Fibroblast of skin of right quadriceps (primary cell): ENCODE data around the gene FADS6.
A peak's percentile ranks its signal among the peaks of the same experiment; 100 is the strongest.

Experiments
- DNase-seq: peaks from one replicate; pipeline ENCODE4 v3.0.0-alpha.2; 2013

The FADS6 gene

DNA sequence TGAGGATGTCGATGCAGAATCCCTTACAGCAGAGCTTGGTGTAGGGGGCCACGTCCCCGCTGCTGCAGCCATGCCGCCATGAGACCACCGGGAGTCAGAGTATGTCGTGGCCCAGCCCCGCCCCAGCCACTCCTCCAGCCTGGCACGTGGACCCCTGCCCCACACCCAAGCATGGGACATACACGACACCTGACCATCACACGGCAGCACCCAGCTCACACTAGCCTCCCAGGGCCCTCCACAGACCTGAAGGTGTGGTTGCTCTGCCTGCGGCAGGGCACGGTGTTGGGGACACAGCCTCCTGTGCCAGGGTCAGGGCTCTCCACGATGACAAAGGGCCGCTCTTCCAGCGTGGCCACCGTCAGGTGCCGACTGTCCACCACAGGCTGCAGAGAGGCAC is 43.1 kb downstream of the FADS6 start:
- no peak for DNase-seq

DNA sequence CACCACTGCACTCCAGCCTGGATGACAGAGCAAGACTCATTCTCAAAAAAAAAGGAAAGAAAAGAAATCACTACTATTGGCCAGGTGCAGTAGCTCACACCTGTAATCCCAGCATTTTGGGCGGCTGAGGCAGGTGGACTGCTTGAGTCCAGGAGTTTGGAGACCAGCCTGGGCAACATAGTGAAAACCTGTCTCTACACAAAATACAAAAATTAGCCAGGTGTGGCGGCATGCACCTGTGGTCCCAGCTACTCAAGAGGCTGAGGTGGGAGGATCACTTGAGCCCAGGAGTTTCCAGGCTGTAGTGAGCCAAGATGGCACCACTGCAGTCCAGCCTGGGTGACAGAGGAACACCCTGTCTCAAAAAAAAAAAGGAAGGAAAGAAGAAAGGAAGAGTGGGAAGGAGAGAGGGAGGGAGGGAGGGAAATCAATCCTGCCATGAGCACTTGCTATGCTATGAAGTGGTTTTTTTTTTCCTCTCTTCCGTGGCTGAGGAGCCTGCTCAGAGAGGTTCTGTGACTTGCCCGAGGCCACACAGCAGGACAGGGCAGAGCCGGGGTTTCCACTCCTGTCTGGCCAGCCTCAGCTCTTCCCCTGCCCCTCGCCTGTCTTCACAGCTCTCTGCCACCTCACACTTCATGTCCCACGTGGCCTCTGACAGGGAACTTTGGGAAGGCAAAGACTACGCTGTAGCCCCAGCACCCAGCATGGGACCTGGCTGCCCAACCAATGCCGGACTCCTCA is 44.6 kb downstream of the FADS6 start:
- DNase-seq: no peak

DNA sequence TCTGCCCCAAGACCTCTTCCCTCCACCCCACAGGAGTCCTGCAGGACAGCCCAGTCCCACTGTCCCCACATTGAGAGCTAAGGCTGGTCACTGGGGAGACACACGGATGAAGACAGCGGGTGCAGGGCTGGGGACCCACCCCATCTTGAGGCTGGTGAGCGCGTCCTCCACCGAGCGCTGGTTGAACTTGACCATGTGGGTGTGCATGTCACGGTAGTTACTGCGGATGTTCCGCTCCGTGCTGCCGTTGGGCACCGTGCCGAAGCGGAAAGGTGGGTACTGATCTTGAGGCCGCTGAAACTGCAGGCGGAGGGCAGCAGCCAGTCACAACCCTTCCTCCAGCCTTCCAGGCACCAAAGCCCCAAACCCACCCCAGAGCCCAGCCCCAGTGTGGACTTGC is 46.8 kb downstream of the FADS6 start:
- no peak for DNase-seq

DNA sequence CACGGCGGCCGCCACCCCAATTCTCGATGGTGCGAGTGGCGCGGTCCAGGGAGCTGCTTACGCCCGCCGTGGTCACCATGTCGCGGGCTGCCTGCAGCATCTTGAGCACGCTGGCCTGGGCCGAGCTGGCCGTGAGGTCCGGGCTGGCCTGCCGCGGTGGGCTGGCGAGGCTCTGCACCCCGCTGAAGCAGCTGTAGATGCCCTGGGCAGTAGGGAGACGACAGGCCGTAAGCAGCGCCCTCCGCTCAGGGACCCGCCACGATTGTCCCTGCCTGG is 50.1 kb downstream of the FADS6 start:
- no peak for DNase-seq

DNA sequence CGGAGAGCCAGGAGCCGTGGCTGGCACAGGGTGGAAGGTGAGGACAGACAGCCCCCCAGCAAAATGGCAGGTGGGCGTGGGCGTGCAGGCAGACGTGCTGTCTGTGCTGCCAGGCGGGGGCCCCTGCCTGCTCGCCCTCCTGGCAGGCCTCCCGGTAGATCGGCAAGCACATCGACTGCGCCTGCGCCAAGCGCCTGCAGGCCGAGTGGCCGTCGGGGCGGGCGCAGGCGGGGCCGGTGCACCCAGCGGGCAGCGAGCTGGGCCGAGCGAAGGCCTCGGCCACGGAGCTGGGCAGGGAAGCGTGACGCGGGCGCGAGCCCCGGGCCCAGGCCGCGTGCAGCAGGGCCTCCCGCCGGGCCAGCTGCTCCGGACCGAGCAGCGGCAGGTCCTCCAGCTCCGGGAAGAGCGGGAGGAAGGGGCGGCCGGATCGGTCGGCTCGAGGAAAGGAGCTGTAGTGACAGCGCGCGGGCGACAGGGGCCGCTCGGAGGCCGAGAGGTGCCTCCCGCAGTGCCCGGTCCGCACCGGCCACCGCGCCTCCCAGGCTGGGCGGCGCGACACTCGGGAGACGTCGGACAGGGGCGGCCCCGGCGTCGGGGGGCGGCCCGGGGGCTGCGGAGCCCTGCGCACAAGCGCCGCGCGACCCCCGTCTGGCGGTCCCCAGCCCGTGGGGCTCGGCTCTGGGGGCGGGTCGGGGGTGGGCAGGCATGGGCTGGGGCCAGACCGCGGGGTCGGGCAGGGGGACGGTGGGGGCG is 50.7 kb downstream of the FADS6 start:
- peak; percentile 39 for DNase-seq

DNA sequence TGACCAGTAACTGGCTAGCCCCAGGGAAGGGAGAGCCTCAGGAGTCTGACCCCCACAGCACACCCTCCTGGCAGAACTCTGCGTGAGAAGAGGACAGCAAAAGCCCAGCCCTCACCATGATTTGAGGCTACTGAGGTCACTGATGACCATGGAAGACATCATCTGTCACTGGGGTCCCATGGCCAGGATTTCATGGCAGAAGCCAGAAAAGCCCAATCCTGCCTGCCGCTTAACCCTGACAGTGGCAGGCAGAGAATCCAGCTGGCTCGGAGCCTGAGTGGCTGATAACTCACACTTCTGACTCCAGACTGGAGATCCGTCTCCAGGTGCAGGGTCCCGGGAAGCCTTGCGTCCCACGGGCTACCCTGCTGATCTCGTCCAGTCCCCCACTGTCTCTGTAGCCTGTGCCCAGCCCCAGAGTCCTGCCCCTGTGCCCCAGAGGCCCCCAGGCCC is 51.3 kb downstream of the FADS6 start:
- DNase-seq: no peak

DNA sequence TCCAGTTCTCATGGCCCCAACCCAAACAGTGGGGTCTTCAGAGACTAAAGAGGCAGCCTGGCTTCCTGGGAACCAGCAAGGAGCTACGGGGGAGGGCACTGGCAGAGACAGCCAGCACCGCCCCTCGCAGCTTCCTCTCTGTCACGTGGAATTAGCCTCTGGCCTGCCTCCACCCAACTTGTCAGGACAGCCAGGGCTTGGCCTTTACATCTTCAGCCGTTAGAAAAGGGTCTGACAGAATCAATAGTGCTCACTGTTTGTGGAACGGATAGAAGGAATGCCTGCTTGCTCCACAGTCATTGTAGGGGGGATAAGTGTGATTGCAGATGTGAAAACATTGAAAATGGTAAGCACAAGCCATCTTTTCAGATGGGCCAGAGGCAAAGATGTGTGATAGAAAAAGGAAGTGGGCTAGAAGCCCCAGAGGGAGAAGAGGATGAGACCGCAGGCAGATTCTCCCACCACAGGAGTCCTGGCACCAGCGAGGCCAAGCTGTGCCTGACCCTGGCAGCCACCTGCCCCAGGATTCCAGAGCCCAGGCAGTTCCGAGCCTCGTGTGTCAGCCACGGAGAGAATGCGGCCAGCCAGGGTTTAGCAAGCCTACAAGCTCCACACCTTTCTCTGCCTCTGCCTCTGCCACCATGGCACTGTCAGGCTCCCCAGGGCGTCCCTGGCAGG is 52.3 kb downstream of the FADS6 start:
- DNase-seq: no peak

DNA sequence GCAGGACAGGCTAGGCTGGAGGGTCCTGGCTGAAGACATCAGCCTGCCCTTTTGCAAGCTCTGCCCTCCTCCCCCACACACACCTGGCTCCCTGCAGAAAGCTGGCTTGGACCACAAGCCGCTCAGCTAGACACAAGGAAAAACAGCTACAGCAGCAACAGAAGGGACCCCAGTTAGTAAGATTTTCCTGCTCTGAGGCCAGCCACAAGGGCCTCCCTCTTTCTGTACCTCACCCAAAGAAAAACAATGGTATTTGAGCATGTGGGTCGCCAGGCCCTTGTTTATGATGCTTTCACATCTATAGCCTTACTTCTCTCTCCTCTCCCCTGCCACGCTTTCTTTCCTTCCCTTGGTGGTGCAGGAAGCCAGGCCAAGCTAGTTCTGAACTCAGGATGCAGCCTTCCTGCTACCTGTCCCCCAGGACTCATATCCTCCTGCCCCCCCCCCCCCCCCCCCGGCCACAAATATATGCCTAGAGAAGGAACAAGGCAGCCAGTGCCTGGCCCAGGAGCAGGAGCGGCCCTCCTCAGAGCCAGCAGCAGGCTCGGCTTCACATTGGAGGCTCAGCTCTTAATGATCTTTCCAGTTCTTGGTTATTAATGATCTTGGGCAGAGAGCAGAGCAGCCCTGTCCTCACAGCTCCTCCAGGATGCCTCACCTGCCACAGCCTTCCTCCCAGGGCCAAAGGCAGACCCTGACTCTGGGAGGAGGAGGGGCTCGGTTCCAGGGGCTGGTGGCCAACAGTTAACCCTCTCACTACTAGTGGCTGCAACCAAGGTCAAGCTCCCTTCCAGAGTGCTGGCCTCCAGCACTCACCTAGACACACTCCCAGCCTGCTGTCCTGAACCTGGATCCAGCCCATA is 53.2 kb downstream of the FADS6 start:
- DNase-seq: no peak

DNA sequence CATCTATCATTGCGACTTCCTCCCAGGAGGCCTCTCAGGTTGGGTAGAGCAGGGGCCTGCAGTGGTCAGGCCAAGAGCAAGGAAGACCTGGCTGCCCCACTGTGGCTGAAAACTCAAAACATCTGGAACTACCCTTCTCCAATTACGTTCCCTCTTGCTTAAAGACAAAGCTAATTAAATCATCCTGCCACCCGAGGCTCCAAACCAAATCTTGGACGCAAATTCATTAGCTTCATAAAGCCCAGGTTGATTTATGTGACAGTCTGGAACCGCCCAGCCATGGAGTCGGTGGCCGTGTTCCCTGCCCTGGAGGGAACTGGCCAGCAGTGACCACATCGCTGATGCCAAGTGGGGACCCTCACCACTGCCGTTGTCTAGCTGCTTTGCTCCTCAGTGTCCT is 55.2 kb downstream of the FADS6 start:
- DNase-seq: no peak

DNA sequence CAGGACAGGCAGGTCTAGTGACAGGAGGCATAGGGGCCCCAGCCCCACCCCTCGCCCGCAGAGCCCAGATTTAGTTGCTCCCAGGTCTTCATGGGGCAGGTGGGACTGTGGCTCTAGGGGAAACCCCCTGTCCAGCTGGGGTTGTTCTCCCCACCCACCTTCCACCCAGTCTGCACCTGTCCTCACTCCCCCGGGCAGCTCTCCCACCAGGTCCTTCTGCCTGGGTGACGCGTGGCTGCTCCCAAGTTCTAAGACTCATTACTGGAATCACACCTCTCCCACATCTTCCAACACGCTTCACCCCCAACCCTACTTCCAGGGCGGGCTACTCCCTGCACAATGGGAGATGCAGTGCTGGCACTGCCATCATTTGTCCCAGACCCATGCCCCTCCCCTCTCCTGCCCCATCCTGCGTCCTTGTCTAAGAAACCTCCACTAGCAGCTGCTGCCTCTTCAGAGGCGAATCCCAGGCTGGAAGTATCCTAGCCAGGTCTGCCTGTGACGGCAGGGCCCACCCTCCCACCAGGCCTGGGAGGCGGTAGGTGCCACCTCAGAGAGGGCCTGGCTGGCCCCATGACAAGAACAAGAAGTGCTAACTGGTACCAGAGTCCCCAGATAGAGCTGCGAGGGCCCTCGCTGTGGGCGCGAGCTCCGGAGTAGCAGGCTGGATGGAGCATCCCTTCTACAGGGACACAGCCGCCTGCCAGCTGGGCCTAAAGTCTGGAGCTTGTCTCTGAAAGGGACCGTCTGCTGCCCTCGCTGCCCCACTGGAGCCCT is 56.6 kb downstream of the FADS6 start:
- no peak for DNase-seq

DNA sequence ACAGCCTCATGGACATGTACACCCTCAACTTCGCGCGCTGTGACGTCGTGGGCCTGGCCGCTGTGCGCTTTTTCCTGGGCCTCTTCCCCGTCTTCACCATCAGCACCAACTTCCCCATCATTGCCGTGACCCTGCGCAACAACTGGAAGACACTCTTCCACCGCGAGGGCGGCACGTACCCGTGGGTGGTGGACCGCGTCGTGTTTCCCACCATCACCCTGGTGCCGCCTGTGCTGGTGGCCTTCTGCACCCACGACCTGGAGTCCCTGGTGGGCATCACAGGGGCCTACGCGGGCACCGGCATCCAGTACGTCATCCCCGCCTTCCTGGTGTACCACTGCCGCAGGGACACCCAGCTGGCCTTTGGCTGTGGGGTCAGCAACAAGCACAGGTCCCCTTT is 57.2 kb downstream of the FADS6 start:
- no peak for DNase-seq

DNA sequence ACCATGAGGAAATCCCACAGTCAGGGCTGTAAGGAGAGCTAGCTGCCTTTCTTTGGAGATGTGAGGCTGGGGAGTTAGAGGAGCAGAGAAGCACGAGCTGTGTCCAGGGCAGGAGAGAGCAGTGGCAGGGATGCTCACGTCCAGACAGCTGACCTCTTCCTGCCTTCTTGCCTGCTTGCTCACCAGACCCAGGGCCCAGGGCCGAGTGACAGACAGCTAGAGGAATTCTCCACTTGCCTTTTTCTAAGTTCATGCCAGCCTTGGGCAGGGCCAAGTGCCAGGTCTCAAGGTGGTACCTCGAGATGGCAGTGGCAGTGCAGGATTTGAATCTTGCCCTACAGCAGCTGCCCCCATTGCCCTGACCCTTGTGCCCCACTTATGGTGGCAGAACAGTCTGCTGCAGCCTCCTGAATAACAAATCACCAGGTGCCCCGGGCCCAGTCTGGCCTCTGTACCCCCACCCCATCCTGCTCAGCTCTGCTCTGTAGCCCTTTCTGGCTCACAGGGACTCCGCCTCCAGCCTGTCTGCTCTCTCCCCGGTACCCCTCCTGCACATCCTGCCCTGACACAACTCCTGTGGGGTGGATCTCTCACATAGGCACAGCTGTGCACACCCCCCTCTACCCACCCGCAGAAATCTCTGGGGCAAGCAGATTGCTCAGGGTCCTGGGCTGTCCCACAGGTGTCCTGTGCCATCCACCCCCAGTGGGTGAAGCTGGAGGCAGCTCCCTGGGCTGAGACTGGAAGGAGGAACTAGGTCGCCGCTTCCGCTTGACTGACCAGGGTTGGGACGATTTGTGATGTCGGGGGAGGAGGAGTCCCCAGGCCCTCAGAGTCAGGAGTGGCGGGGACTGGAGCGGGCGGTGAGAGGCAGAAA is 59.7 kb downstream of the FADS6 start:
- DNase-seq: no peak

DNA sequence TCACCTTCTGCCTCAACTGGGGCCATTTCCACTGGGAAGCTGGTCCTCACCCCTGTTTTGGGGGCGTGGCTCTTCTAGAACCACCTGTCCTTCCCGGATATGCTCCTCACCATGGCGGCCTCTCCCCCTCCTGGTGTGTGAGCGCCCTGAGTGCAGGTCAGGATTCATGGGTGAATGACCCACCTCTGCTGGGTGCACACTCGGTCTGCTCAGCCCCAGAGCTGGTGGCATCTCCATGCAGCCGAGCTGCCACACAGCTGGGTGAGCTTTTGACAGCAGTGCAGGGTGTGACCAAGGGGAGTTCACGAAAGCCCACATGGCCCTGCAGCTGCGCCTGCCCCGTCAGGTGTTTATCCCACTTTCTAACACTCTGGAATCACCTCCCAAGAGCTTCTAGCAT is 61.0 kb downstream of the FADS6 start:
- no peak for DNase-seq

DNA sequence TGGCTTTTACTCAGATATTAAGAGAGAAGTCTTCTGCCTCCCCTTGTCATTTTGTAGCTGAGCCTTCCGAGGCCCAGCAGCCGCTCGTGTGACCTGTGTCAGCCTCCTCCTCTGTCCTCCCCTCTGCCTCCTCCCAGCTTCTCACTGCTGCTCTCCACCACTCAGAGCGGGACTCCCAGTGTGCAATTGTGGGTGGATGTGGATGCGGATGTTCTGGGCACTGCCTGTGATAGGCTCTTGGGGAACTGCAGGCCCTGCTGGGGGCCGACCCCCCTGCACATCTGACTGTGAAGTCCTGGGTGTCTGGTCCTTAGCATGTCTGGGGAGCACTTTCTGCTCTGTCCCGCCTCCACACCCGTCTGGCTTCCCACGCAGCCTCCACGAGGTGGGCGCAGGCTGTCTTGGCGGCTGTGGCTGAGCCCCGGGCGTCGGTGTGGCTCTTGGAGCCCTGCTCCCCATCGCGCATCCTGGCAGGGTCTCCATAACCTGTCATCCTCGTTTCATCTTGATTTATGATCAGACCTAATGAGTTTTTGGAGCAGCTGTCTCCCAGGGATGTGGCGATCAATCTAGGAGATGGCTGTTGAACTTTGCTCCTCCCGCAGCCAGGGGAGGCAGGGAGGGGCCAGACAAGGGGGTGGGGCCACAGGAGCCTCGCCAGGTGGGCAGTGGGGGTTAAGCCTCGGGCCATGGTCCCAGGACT is 61.8 kb downstream of the FADS6 start:
- no peak for DNase-seq

DNA sequence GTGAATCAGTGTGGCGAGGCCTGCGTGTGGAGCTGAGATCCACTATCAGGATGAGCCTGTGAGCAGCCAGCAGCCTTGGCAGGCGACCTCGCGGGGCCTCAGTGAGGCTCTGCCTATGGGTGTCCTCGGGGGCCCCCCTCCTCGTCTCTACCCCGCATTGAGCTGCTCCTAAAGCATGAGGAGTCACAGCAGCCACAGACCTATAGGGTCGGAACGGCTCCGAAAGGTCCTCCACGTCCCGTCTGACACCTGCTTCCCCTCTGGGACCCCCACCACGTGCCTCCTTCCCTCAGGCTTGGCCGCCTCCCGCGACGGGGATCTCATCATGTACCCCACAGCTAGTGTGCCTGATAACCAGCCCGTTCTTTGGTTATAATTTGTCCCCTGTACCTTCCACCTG is 62.6 kb downstream of the FADS6 start:
- no peak for DNase-seq

DNA sequence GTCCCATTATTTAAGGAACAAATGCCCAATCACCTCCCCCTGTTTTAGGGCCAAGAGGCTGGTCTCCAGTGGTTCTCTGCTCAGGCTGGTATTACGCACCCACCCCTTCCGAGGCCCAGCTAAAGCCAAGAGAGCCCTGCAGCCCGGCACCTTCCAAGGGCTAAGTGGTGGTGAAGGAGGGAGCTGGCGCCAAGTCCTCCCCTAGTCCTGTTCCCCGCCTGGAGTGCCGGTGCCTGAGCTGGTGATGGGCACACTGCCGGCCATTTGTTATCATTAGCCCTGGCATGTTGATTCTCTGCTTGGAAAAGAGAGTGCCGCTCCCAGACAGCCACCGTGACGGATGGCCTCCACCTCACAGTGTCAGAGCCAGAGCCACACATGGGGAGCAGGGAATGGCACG is 65.6 kb downstream of the FADS6 start:
- no peak for DNase-seq
